MCF 10A (cell line): Measurements from ENCODE around the gene CNTNAP2. TPM values are rescaled to one million over a fixed set of nuclear protein-coding genes. Genes with fewer than 3 reads are reported as not detected.
"Not testable (repeated sequence)": the region's sequence is repeated elsewhere in the genome, so short reads cannot be mapped to it uniquely, and the experiment has no call there.

Experiments used
- BruUV-seq: library from RNA; stranded (reverse); fragments of 400-500 nt; replicated peaks from 2 replicates; lab custom pipeline; 2021; lab: Mats Ljungman, UMichigan
- CTCF ChIA-PET: fragments of 300-600 bp; sonication (Branson Sonifier 250); formaldehyde crosslinking; extraction: SDS; loops from one replicate; lab custom pipeline; 2021; ENCODE audit warnings: antibody characterized with exemption, inconsistent platforms; lab: Yijun Ruan, JAX
- POLR2A ChIA-PET: fragments of 300-600, 350-650 bp; sonication (Branson Sonifier 250); formaldehyde crosslinking; extraction: SDS; loops from one replicate; lab custom pipeline; 2020; ENCODE audit warnings: antibody characterized with exemption, inconsistent platforms; lab: Yijun Ruan, JAX
- DNase-seq: peaks from one replicate; pipeline ENCODE4 v3.0.0-alpha.2; 2018; ENCODE audit not compliant: unreplicated experiment
- H3K27ac Mint-ChIP-seq: one replicate; pipeline ENCODE4 v1.8.0; 2022; ENCODE audit warnings: mild to moderate bottlenecking, low read depth, mixed read lengths; ENCODE audit not compliant: unreplicated experiment
- H3K27me3 Mint-ChIP-seq: one replicate; pipeline ENCODE4 v1.8.0; 2022; ENCODE audit warnings: mixed read lengths; ENCODE audit not compliant: insufficient read depth, unreplicated experiment
- H3K36me3 Mint-ChIP-seq: one replicate; pipeline ENCODE4 v1.8.0; 2022; ENCODE audit warnings: mild to moderate bottlenecking, moderate library complexity, mixed read lengths; ENCODE audit not compliant: insufficient read depth, unreplicated experiment
- H3K4me1 Mint-ChIP-seq: one replicate; pipeline ENCODE4 v1.8.0; 2022; ENCODE audit warnings: mixed read lengths; ENCODE audit not compliant: insufficient read depth, unreplicated experiment
- H3K4me3 Mint-ChIP-seq: one replicate; pipeline ENCODE4 v1.8.0; 2022; ENCODE audit warnings: mild to moderate bottlenecking, moderate library complexity, mixed read lengths; ENCODE audit not compliant: unreplicated experiment
- H3K9me3 Mint-ChIP-seq: one replicate; pipeline ENCODE4 v1.8.0; 2022; ENCODE audit warnings: mixed read lengths; ENCODE audit not compliant: unreplicated experiment
- intact Hi-C: fragments of 100-400 bp; cut with micrococcal nuclease; formaldehyde crosslinking; loops from 2 replicates; pipeline ENCODE4 v1.14.1; 2022
- total RNA-seq: library from RNA; stranded (reverse); gene quantifications from 2 replicates; pipeline ENCODE4 v1.2.3, GENCODE V29; 2022
- TF ChIP-seq, protein P1 (sequence below): fragments of 200-600 bp; IDR thresholded peaks from one replicate; pipeline ENCODE4 v1.8.0; 2022; ENCODE audit warnings: antibody characterized with exemption, mild to moderate bottlenecking; ENCODE audit not compliant: unreplicated experiment

Gene CNTNAP2
- total RNA-seq, 1 experiment from 2014 or later = 1.1 TPM

DNA sequence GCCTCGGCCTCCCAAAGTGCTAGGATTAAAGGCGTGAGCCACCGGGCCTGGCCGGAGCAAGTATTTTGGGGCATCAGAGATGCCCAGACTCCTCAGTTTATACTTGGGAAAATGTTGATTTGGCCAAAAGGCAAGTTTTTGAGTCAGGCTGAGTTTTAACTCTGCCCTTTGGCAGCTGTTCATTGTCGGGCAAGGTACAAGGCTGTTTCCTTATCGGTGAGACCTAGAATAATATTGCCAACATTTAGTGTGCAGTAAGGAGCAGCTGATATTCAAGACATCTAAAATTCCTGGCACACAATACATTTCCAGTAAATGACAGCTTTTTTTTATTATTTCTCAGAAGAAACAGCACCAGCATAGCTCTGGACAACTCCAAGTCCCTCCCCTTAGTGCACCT lies 2326.3 kb downstream of the CNTNAP2 start:
- Mint-ChIP-seq H3K4me3 (no peak overlapping the region), H3K27me3 (no peaks in the 10 kb centered on the region), H3K9me3 (no peaks in the 10 kb centered on the region), H3K36me3 (no peaks in the 10 kb centered on the region), H3K4me1 (no peaks in the 10 kb centered on the region), H3K27ac (no peak overlapping the region)
- BruUV-seq = no TSS peak
- POLR2A ChIA-PET = interaction anchor here (0.7 kb wide), 1 partner anchor 9 kb away, joined by 3 read pairs; no protein-coding TSS in a partner anchor
- CTCF ChIA-PET = no interaction called here
- DNase-seq = no peak
- TF ChIP-seq, protein P1, sequence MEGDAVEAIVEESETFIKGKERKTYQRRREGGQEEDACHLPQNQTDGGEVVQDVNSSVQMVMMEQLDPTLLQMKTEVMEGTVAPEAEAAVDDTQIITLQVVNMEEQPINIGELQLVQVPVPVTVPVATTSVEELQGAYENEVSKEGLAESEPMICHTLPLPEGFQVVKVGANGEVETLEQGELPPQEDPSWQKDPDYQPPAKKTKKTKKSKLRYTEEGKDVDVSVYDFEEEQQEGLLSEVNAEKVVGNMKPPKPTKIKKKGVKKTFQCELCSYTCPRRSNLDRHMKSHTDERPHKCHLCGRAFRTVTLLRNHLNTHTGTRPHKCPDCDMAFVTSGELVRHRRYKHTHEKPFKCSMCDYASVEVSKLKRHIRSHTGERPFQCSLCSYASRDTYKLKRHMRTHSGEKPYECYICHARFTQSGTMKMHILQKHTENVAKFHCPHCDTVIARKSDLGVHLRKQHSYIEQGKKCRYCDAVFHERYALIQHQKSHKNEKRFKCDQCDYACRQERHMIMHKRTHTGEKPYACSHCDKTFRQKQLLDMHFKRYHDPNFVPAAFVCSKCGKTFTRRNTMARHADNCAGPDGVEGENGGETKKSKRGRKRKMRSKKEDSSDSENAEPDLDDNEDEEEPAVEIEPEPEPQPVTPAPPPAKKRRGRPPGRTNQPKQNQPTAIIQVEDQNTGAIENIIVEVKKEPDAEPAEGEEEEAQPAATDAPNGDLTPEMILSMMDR = no peak
- intact Hi-C loops = no loop called here

DNA sequence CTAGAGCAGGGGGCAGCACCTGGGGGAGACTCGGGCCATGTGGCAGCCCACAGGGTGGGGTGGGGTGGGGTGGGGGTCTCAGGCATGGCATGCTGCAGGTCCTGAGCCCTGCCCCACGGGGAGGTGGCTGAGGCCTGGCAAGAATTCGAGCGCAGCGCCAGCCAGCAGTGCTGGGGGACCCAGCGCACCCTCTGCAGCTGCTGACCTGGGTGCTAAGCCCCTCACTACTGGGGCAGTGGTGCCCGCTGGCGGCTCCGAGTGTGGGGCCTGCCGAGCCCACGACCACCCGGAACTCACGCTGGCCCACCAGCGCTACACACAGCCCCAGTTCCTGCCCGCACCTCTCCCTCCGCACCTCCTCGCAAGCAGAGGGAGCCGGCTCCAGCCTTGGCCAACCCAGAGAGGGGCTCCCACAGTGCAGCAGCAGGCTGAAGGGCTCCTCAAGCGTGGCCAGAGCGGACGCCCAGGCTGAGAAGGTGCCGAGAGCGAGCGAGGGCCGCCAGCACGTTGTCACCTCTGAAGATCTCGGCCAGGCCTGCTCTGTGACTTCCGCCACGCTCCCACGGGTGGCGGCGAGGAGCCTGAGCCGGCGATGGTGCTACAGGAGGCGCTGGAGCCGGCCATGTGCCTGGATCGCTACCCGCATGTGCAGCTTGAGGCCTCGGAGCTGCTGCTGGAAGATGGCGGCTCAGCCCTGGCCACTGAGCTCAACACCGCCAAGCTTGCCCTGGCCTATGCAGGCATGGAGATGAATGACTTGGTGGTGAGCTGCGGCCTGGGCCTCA lies 2328.9 kb downstream of the CNTNAP2 start:
- Mint-ChIP-seq H3K36me3 (no peaks in the 10 kb centered on the region), H3K27ac (no peak overlapping the region), H3K4me3 (no peak overlapping the region), H3K27me3 (no peaks in the 10 kb centered on the region), H3K9me3 (no peaks in the 10 kb centered on the region), H3K4me1 (no peaks in the 10 kb centered on the region)
- POLR2A ChIA-PET = no interaction called here
- CTCF ChIA-PET = interaction anchor here (0.6 to 1.2 kb wide), 5 partner anchors 9 to 176 kb away, joined by 3 to 5 read pairs (median 4); no protein-coding TSS in a partner anchor
- no peak for DNase-seq
- intact Hi-C loops = no loop called here
- TF ChIP-seq, protein P1 = no peak
- BruUV-seq = no TSS peak

DNA sequence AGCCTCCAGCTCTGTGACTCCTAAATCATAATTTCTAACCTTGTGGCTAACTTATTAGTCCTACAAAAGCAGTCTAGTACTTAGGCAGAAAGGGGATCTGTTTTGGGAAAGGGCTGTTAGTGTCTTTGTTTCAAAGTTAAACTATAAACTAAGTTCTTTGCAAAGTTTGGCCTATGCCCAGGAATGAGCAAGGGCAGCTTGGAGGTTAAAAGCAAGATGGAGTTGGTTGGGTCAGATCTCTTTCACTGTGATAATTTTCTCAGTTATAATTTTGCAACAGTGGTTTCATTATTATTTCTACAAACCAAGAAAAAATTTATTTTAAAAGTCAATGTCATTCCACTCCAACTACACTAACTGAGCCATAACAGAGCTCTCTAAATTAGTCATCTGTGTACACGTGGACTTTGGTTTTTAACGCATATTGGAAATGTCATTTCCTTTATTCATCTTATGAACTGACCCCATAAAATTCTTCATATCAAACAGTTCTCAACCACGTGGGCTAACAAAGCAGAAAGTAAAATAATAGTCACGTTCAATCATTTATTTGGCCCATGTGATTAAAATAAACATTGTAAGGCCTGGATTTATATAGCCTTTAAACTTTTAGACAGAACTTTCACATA lies 2330.7 kb downstream of the CNTNAP2 start:
- ChIA-PET CTCF (interaction anchor here (0.6 kb wide), 1 partner anchor 160 kb away, joined by 4 read pairs; no protein-coding TSS in a partner anchor), POLR2A (interaction anchor here (0.6 to 0.7 kb wide), 2 partner anchors 55 to 320 kb away, joined by 3 read pairs; no protein-coding TSS in a partner anchor)
- DNase-seq = no peak
- H3K36me3 Mint-ChIP-seq = no peaks in the 10 kb centered on the region
- no TSS peak for BruUV-seq
- H3K4me3 Mint-ChIP-seq = no peak overlapping the region
- H3K27me3 Mint-ChIP-seq = no peaks in the 10 kb centered on the region
- no peak overlapping the region for H3K27ac Mint-ChIP-seq
- H3K4me1 Mint-ChIP-seq = no peaks in the 10 kb centered on the region
- intact Hi-C loops = no loop called here
- H3K9me3 Mint-ChIP-seq = no peaks in the 10 kb centered on the region
- TF ChIP-seq, protein P1 = no peak

DNA sequence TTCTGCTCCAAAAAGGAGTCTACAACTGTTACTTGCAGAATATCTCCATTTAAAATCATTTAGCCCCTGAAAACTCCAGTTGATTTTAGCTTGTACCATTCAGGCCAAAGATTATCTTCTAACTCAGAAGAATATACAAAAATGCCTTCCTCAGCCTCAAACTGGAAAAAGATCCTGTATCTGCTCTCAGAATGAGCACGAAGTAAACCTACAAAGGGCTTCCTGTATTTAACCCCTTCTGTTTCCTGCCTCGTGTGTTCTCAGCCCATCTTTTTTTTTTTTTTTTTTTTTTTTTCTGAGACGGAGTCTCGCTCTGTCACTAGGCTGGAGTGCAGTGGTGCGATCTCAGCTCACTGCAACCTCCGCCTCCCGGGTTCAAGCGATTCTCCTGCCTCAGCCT lies 2334.9 kb downstream of the CNTNAP2 start:
- H3K4me3 Mint-ChIP-seq, H3K9me3 Mint-ChIP-seq, intact Hi-C loops, H3K36me3 Mint-ChIP-seq, H3K4me1 Mint-ChIP-seq, BruUV-seq, DNase-seq, H3K27me3 Mint-ChIP-seq, H3K27ac Mint-ChIP-seq: not testable (repeated sequence)
- ChIA-PET POLR2A (interaction anchor here (0.5 kb wide), 1 partner anchor 54 kb away, joined by 3 read pairs; no protein-coding TSS in a partner anchor), CTCF (interaction anchor here (1.2 kb wide), 1 partner anchor 186 kb away, joined by 3 read pairs; no protein-coding TSS in a partner anchor)
